ENCODE measurements around the gene ZSCAN30.
"Not testable (repeated sequence)": the region's sequence is repeated elsewhere in the genome, so short reads cannot be mapped to it uniquely, and the experiment has no call there.

The ZSCAN30 gene

DNA sequence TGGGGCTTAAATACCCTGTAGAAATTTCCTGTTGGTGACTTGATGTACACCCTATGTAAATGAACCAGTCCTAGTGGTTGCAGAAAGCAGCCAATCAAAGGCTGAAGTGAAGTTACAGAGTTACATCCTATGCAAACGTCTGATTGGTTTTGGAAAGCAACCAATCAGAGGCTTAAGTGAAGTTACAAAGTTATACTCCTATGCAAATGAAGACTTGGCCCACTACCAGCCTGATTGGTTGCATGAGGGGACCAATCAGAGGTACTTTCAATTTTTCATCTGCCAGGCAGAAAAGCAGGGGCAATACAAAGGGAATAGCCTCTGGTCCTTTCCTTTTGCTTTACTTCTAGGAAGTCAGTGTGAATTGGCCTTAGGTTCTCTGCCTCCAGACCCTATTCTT lies 62.8 kb downstream of the ZSCAN30 start:
- no peak overlapping the region for H3K4me3 ChIP-seq (ENCODE audit: control insufficient read depth in 1 of 7, extremely low read depth in 1 of 7, insufficient read depth in 4 of 7, low read depth in 2 of 7, low read length in 6 of 7)
- POLR2A ChIA-PET = no interaction called here
- H3K9me3 ChIP-seq (ENCODE audit: control extremely low read depth in 1 of 5, control insufficient read depth in 4 of 5, insufficient read depth in 2 of 5, low read depth in 1 of 5, low read length in 4 of 5) = peaks cover 0 to 2% (median 0%) of the 10 kb centered on the region in 5 experiments
- peaks cover 0 to 3% (median 0%) of the 10 kb centered on the region in 4 experiments for H3K4me1 ChIP-seq (ENCODE audit: control extremely low read depth in 1 of 4, control insufficient read depth in 4 of 4, insufficient read depth in 4 of 4, low read length in 3 of 4)
- no peak overlapping the region for H3K27ac ChIP-seq (ENCODE audit: insufficient read depth in 1 of 2, low read depth in 1 of 2, low read length in 2 of 2, poor library complexity in 1 of 2, severe bottlenecking in 2 of 2)
- no peaks in the 10 kb centered on the region for H3K36me3 ChIP-seq (ENCODE audit: control insufficient read depth in 4 of 4, insufficient read depth in 4 of 4, low read length in 3 of 4)
- 100% methylated on average over 1 of the region's 1 CpG for WGBS (ENCODE audit: insufficient coverage)
- H3K27me3 ChIP-seq (replicated peaks in 2 of 5; ENCODE audit: control insufficient read depth in 4 of 5, insufficient read depth in 5 of 5, low read length in 4 of 5) = no peaks in the 10 kb centered on the region
- CTCF ChIA-PET = interaction anchor here (4.9 kb wide), 1 partner anchor 119 kb away, joined by 33 read pairs; no protein-coding TSS in a partner anchor
- DNase-seq = no peak

DNA sequence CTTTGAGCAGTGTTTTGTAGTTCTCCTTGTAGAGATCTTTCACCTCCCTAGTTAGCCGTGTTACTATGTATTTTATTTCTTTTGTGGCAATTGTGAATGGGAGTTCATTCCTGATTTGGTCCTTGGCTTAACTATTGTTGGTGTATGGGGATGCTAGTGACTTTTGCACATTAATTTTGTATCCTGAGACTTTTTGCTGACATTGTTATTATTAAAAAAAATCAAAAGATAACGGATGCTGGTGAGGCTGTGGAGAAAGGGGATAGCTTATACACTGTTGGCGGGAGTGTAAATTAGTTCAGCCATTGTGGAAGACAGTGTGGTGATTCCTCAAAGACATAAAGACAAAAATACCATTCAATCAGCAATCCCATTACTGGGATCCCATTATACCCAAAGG lies 66.2 kb downstream of the ZSCAN30 start:
- H3K9me3 ChIP-seq (ENCODE audit: control extremely low read depth in 1 of 5, control insufficient read depth in 4 of 5, insufficient read depth in 2 of 5, low read depth in 1 of 5, low read length in 4 of 5) = peaks cover 0 to 2% (median 0%) of the 10 kb centered on the region in 5 experiments
- H3K36me3 ChIP-seq (ENCODE audit: control insufficient read depth in 4 of 4, insufficient read depth in 4 of 4, low read length in 3 of 4) = no peaks in the 10 kb centered on the region
- no peaks in the 10 kb centered on the region for H3K4me1 ChIP-seq (ENCODE audit: control extremely low read depth in 1 of 4, control insufficient read depth in 4 of 4, insufficient read depth in 4 of 4, low read length in 3 of 4)
- WGBS (ENCODE audit: insufficient coverage) = no CpG with 5 or more reads among the region's 3 CpGs
- no peak overlapping the region for H3K4me3 ChIP-seq (ENCODE audit: control insufficient read depth in 1 of 7, extremely low read depth in 1 of 7, insufficient read depth in 4 of 7, low read depth in 2 of 7, low read length in 6 of 7)
- POLR2A ChIA-PET = no interaction called here
- CTCF ChIA-PET = no interaction called here
- H3K27ac ChIP-seq (ENCODE audit: insufficient read depth in 1 of 2, low read depth in 1 of 2, low read length in 2 of 2, poor library complexity in 1 of 2, severe bottlenecking in 2 of 2) = no peak overlapping the region
- DNase-seq = no peak
- H3K27me3 ChIP-seq (replicated peaks in 2 of 5; ENCODE audit: control insufficient read depth in 4 of 5, insufficient read depth in 5 of 5, low read length in 4 of 5) = no peaks in the 10 kb centered on the region

GRCh38 chr18:35220424-35220823 lies 69.6 kb downstream of the ZSCAN30 start:
- Histone ChIP-seq H3K36me3 (ENCODE audit: control insufficient read depth in 4 of 4, insufficient read depth in 4 of 4, low read length in 3 of 4) (no peaks in the 10 kb centered on the region), H3K27me3 (replicated peaks in 2 of 5; ENCODE audit: control insufficient read depth in 4 of 5, insufficient read depth in 5 of 5, low read length in 4 of 5) (no peaks in the 10 kb centered on the region), H3K4me3 (ENCODE audit: control insufficient read depth in 1 of 7, extremely low read depth in 1 of 7, insufficient read depth in 4 of 7, low read depth in 2 of 7, low read length in 6 of 7) (no peak overlapping the region), H3K27ac (ENCODE audit: insufficient read depth in 1 of 2, low read depth in 1 of 2, low read length in 2 of 2, poor library complexity in 1 of 2, severe bottlenecking in 2 of 2) (no peak overlapping the region), H3K4me1 (ENCODE audit: control extremely low read depth in 1 of 4, control insufficient read depth in 4 of 4, insufficient read depth in 4 of 4, low read length in 3 of 4) (no peaks in the 10 kb centered on the region), H3K9me3 (ENCODE audit: control extremely low read depth in 1 of 5, control insufficient read depth in 4 of 5, insufficient read depth in 2 of 5, low read depth in 1 of 5, low read length in 4 of 5) (no peaks in the 10 kb centered on the region)
- DNase-seq = no peak
- ChIA-PET CTCF (no interaction called here), POLR2A (no interaction called here)
- WGBS (ENCODE audit: insufficient coverage) = 100% methylated on average over 6 of the region's 6 CpGs

GRCh38 chr18:35219331-35219730 lies 70.7 kb downstream of the ZSCAN30 start:
- H3K4me1 ChIP-seq (ENCODE audit: control extremely low read depth in 1 of 4, control insufficient read depth in 4 of 4, insufficient read depth in 4 of 4, low read length in 3 of 4); H3K27ac ChIP-seq (ENCODE audit: insufficient read depth in 1 of 2, low read depth in 1 of 2, low read length in 2 of 2, poor library complexity in 1 of 2, severe bottlenecking in 2 of 2); H3K27me3 ChIP-seq (replicated peaks in 2 of 5; ENCODE audit: control insufficient read depth in 4 of 5, insufficient read depth in 5 of 5, low read length in 4 of 5); H3K36me3 ChIP-seq (ENCODE audit: control insufficient read depth in 4 of 4, insufficient read depth in 4 of 4, low read length in 3 of 4); POLR2A ChIA-PET; DNase-seq; H3K9me3 ChIP-seq (ENCODE audit: control extremely low read depth in 1 of 5, control insufficient read depth in 4 of 5, insufficient read depth in 2 of 5, low read depth in 1 of 5, low read length in 4 of 5); CTCF ChIA-PET; H3K4me3 ChIP-seq (ENCODE audit: control insufficient read depth in 1 of 7, extremely low read depth in 1 of 7, insufficient read depth in 4 of 7, low read depth in 2 of 7, low read length in 6 of 7): not testable (repeated sequence)
- 100% methylated on average over 4 of the region's 4 CpGs for WGBS (ENCODE audit: insufficient coverage)

DNA sequence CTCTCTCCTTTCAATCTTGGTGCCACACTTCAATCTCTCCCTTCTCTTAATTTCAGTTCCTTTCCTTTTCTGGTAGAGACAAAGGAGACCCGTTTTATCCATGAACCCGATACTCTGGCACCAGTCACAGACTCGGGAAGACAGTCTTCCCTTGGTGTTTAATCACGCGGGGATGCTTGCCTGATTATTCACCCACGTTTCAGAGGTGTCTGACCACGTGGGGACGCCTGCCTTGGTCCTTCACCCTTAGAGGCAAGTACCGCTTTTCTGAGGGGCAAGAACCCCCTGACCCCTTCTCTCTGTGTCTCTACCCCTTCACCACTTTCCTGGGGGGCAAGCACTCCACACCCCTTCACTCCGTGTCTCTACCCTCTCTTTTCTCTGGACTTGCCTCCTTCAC lies 73.4 kb downstream of the ZSCAN30 start:
- 95% methylated on average over 9 of the region's 10 CpGs for WGBS (ENCODE audit: insufficient coverage)
- POLR2A ChIA-PET; H3K9me3 ChIP-seq (ENCODE audit: control extremely low read depth in 1 of 5, control insufficient read depth in 4 of 5, insufficient read depth in 2 of 5, low read depth in 1 of 5, low read length in 4 of 5); DNase-seq; H3K4me3 ChIP-seq (ENCODE audit: control insufficient read depth in 1 of 7, extremely low read depth in 1 of 7, insufficient read depth in 4 of 7, low read depth in 2 of 7, low read length in 6 of 7); H3K27ac ChIP-seq (ENCODE audit: insufficient read depth in 1 of 2, low read depth in 1 of 2, low read length in 2 of 2, poor library complexity in 1 of 2, severe bottlenecking in 2 of 2); H3K27me3 ChIP-seq (replicated peaks in 2 of 5; ENCODE audit: control insufficient read depth in 4 of 5, insufficient read depth in 5 of 5, low read length in 4 of 5); CTCF ChIA-PET; H3K4me1 ChIP-seq (ENCODE audit: control extremely low read depth in 1 of 4, control insufficient read depth in 4 of 4, insufficient read depth in 4 of 4, low read length in 3 of 4); H3K36me3 ChIP-seq (ENCODE audit: control insufficient read depth in 4 of 4, insufficient read depth in 4 of 4, low read length in 3 of 4): not testable (repeated sequence)

- no peak overlapping the region for H3K4me3 ChIP-seq (ENCODE audit: control insufficient read depth in 1 of 7, extremely low read depth in 1 of 7, insufficient read depth in 4 of 7, low read depth in 2 of 7, low read length in 6 of 7)
- no peak for DNase-seq
- H3K27ac ChIP-seq (ENCODE audit: insufficient read depth in 1 of 2, low read depth in 1 of 2, low read length in 2 of 2, poor library complexity in 1 of 2, severe bottlenecking in 2 of 2) = no peak overlapping the region
- H3K27me3 ChIP-seq (replicated peaks in 2 of 5; ENCODE audit: control insufficient read depth in 4 of 5, insufficient read depth in 5 of 5, low read length in 4 of 5) = no peaks in the 10 kb centered on the region
- ChIA-PET CTCF (no interaction called here), POLR2A (interaction anchor here (0.7 kb wide), 1 partner anchor 17 kb away, joined by 4 read pairs; no protein-coding TSS in a partner anchor)
- no peaks in the 10 kb centered on the region for H3K36me3 ChIP-seq (ENCODE audit: control insufficient read depth in 4 of 4, insufficient read depth in 4 of 4, low read length in 3 of 4)
- H3K4me1 ChIP-seq (ENCODE audit: control extremely low read depth in 1 of 4, control insufficient read depth in 4 of 4, insufficient read depth in 4 of 4, low read length in 3 of 4) = no peaks in the 10 kb centered on the region
- no CpG with 5 or more reads among the region's 1 CpG for WGBS (ENCODE audit: insufficient coverage)
- H3K9me3 ChIP-seq (ENCODE audit: control extremely low read depth in 1 of 5, control insufficient read depth in 4 of 5, insufficient read depth in 2 of 5, low read depth in 1 of 5, low read length in 4 of 5) = peaks cover 0 to 1% (median 0%) of the 10 kb centered on the region in 5 experiments
Observed at GRCh38 chr18:35215026-35215425, 75.0 kb downstream of the ZSCAN30 start.

GRCh38 chr18:35205746-35206458 lies 84.1 kb downstream of the ZSCAN30 start:
- H3K4me1 ChIP-seq (ENCODE audit: control extremely low read depth in 1 of 4, control insufficient read depth in 4 of 4, insufficient read depth in 4 of 4, low read length in 3 of 4); CTCF ChIA-PET; POLR2A ChIA-PET; H3K27me3 ChIP-seq (replicated peaks in 2 of 5; ENCODE audit: control insufficient read depth in 4 of 5, insufficient read depth in 5 of 5, low read length in 4 of 5); H3K9me3 ChIP-seq (ENCODE audit: control extremely low read depth in 1 of 5, control insufficient read depth in 4 of 5, insufficient read depth in 2 of 5, low read depth in 1 of 5, low read length in 4 of 5); H3K27ac ChIP-seq (ENCODE audit: insufficient read depth in 1 of 2, low read depth in 1 of 2, low read length in 2 of 2, poor library complexity in 1 of 2, severe bottlenecking in 2 of 2); H3K4me3 ChIP-seq (ENCODE audit: control insufficient read depth in 1 of 7, extremely low read depth in 1 of 7, insufficient read depth in 4 of 7, low read depth in 2 of 7, low read length in 6 of 7); DNase-seq; H3K36me3 ChIP-seq (ENCODE audit: control insufficient read depth in 4 of 4, insufficient read depth in 4 of 4, low read length in 3 of 4): not testable (repeated sequence)
- WGBS (ENCODE audit: insufficient coverage) = 100% methylated on average over 4 of the region's 30 CpGs

All from common myeloid progenitor, CD34-positive (primary cell).